Endothelial cell of umbilical vein (primary cell): ENCODE results near the gene CBLB. TPM values are rescaled to one million over a fixed set of nuclear protein-coding genes. Genes with fewer than 3 reads are reported as not detected.

Experiments
- BruUV-seq: library from RNA; stranded (reverse); fragments of 400-500 nt; replicated peaks from 2 replicates; lab custom pipeline; 2021; lab: Mats Ljungman, UMichigan
- CTCF ChIA-PET: fragments of 300-600, 350-600 bp; sonication (Branson Sonifier 250); formaldehyde crosslinking; loops from one replicate; lab custom pipeline; 2021; ENCODE audit warnings: antibody characterized with exemption, inconsistent platforms; lab: Charles Lee
- POLR2A ChIA-PET: fragments of 300-600, 350-600 bp; sonication (Branson Sonifier 250); formaldehyde crosslinking; loops from one replicate; lab custom pipeline; 2021; ENCODE audit warnings: antibody characterized with exemption, inconsistent platforms; lab: Charles Lee
- DNase-seq: peaks from one replicate; pipeline ENCODE4 v3.0.0-alpha.2; 2011; ENCODE audit warnings: low read depth, low spot score
- FAIRE-seq: peaks from 2 replicates; lab custom pipeline; 2011; peaks lifted over from hg19 to GRCh38; lab: Jason Lieb, UNC
- H2AFZ ChIP-seq: 2 replicates; pipeline ENCODE4 v1.6.0; 2012; ENCODE audit warnings: low read depth, low read length, control low read depth, inconsistent platforms
- H3K27ac ChIP-seq: 2 replicates; pipeline ENCODE4 v1.5.1; 2011; ENCODE audit warnings: low read depth, mild to moderate bottlenecking, control low read depth, low read length, moderate library complexity; ENCODE audit not compliant: insufficient read depth
- H3K27me3 ChIP-seq, 2 experiments: 2 replicates each; pipeline versions ENCODE4 v1.6.0 to v1.6.1; 2011; ENCODE audit warnings: low read length in 2 of 2, mixed read lengths in 1 of 2; ENCODE audit not compliant: control insufficient read depth in 2 of 2, insufficient read depth in 2 of 2
- H3K36me3 ChIP-seq, 2 experiments: 2 replicates in 1 of 2; 3 replicates in 1 of 2; pipeline ENCODE4 v1.5.1; 2011; ENCODE audit warnings: low read length in 2 of 2, mild to moderate bottlenecking in 1 of 2, moderate library complexity in 1 of 2; ENCODE audit not compliant: control insufficient read depth in 2 of 2, insufficient read depth in 2 of 2; ENCODE audit errors: extremely low read depth in 1 of 2
- H3K4me1 ChIP-seq: 3 replicates; pipeline ENCODE4 v1.5.1; 2011; ENCODE audit warnings: mild to moderate bottlenecking, low read length; ENCODE audit not compliant: control insufficient read depth, insufficient read depth; ENCODE audit errors: extremely low read depth
- H3K4me2 ChIP-seq: 2 replicates; pipeline ENCODE4 v1.6.1; 2011; ENCODE audit warnings: low read length, control low read depth, mixed read lengths; ENCODE audit not compliant: insufficient read depth
- H3K4me3 ChIP-seq, 3 experiments: fragments of 200-600 bp in 1 of 3; sonication (generic), shearing (Covaris generic) in 1 of 3; replicated peaks in 1 of 3; 2 replicates each; pipeline ENCODE4 v1.5.1; 2011 to 2016; ENCODE audit warnings: control low read depth in 3 of 3, low read length in 3 of 3, mild to moderate bottlenecking in 2 of 3, inconsistent platforms in 1 of 3, low read depth in 1 of 3, moderate library complexity in 1 of 3; ENCODE audit not compliant: insufficient read depth in 1 of 3
- H3K79me2 ChIP-seq: 2 replicates; pipeline ENCODE4 v1.6.0; 2012; ENCODE audit warnings: low read length, inconsistent platforms; ENCODE audit not compliant: control insufficient read depth, insufficient read depth
- H3K9ac ChIP-seq: replicated peaks from 2 replicates; pipeline ENCODE3; 2011; ENCODE audit warnings: low read length, control low read depth; ENCODE audit not compliant: insufficient read depth; ENCODE audit errors: extremely low read depth
- H3K9me1 ChIP-seq: replicated peaks from 3 replicates; pipeline ENCODE4 v1.6.0; 2011; ENCODE audit warnings: mild to moderate bottlenecking, low read length; ENCODE audit not compliant: control insufficient read depth, insufficient read depth; ENCODE audit errors: extremely low read depth
- H3K9me3 ChIP-seq: replicated peaks from 2 replicates; pipeline ENCODE4 v1.5.1; 2012; ENCODE audit warnings: low read length, inconsistent platforms; ENCODE audit not compliant: control insufficient read depth, insufficient read depth
- H4K20me1 ChIP-seq: replicated peaks from 2 replicates; pipeline ENCODE3; 2011; ENCODE audit warnings: mild to moderate bottlenecking, low read length; ENCODE audit not compliant: control insufficient read depth, insufficient read depth; ENCODE audit errors: extremely low read depth
- EZH2 ChIP-seq: IDR thresholded peaks from 2 replicates; pipeline ENCODE4 v1.6.1; 2012; ENCODE audit warnings: borderline replicate concordance, low read depth, mild to moderate bottlenecking, moderate library complexity, low read length, inconsistent platforms; ENCODE audit not compliant: severe bottlenecking
- FOS ChIP-seq: IDR thresholded peaks from 2 replicates; pipeline ENCODE4 v1.6.1; 2011; ENCODE audit warnings: mild to moderate bottlenecking, low read length, moderate library complexity, borderline replicate concordance; ENCODE audit not compliant: insufficient read depth
- GATA2 ChIP-seq: IDR thresholded peaks from 2 replicates; pipeline ENCODE4 v1.7.0; 2011; ENCODE audit warnings: low read depth, mild to moderate bottlenecking, moderate library complexity, mixed read lengths, low read length; ENCODE audit not compliant: insufficient read length, insufficient read depth
- JUN ChIP-seq: IDR thresholded peaks from 2 replicates; pipeline ENCODE4 v1.6.1; 2011; ENCODE audit warnings: borderline replicate concordance, low read depth; ENCODE audit not compliant: insufficient read length, insufficient read depth
- MAX ChIP-seq: IDR thresholded peaks from 2 replicates; pipeline ENCODE4 v1.6.1; 2011; ENCODE audit not compliant: insufficient read depth, insufficient read length
- POLR2A ChIP-seq: IDR thresholded peaks from 2 replicates; pipeline ENCODE4 v1.6.1; 2012; ENCODE audit warnings: low read depth, mild to moderate bottlenecking, control low read depth, low read length
- dilution Hi-C: fragments of 300-500 bp; cut with MboI; formaldehyde crosslinking; loops from one replicate; pipeline ENCODE4 v1.15.0; 2019; ENCODE audit warnings: low sequenced_read_pairs; ENCODE audit not compliant: extremely low pct_ligation_motif_present
- intact Hi-C: fragments of 100-400 bp; cut with micrococcal nuclease; formaldehyde crosslinking; loops from one replicate; pipeline ENCODE4 v1.10.0; 2022
- polyA plus RNA-seq, 4 experiments: library from polyadenylated mRNA; depleted of rRNA in 3 of 4; stranded (reverse) in 3 of 4; unstranded in 1 of 4; fragments of >200 nt; gene quantifications; 2 replicates each; pipeline versions ENCODE4 v1.2.1 to v1.2.3, GENCODE V29; 2011 to 2012; ENCODE audit warnings: missing spikeins in 1 of 4
- total RNA-seq: library from RNA; stranded (reverse); gene quantifications from 2 replicates; pipeline ENCODE4 v1.2.3, GENCODE V29; 2021

The CBLB gene
- total and polyA plus RNA-seq, 2 donors (not counting 3 experiments of a cell fraction or from before 2014, with no cell fraction given) = 17.8 to 39.6 TPM

- peaks cover 5% of the 10 kb centered on the region for H3K4me1 ChIP-seq
- FAIRE-seq (no peak), DNase-seq (no peak)
- no peak overlapping the region for H3K27ac ChIP-seq
- dilution Hi-C loops = no loop called here
- H3K79me2 ChIP-seq = peaks cover 5% of the 10 kb centered on the region
- H3K36me3 ChIP-seq = no peaks in the 10 kb centered on the region
- TF ChIP-seq FOS = peak; percentile 37
- no peak for TF ChIP-seq GATA2
- no peak overlapping the region for H3K9ac ChIP-seq
- CTCF ChIA-PET = no interaction called here
- H3K27me3 ChIP-seq = no peaks in the 10 kb centered on the region
- H3K9me1 ChIP-seq = no peaks in the 10 kb centered on the region
- H2AFZ ChIP-seq = no peak overlapping the region
- intact Hi-C loops = no loop called here
- POLR2A ChIA-PET = no interaction called here
- peak overlapping the region; percentile 28 for H3K4me2 ChIP-seq
- H4K20me1 ChIP-seq = peaks cover 8% of the 10 kb centered on the region
- H3K4me3 ChIP-seq = no peak overlapping the region
- no peaks in the 10 kb centered on the region for H3K9me3 ChIP-seq
- BruUV-seq = no TSS peak
Observed at GRCh38 chr3:105791131-105791530, 77.7 kb downstream of the CBLB start.

GRCh38 chr3:105790534-105790933 lies 78.3 kb downstream of the CBLB start:
- Histone ChIP-seq H2AFZ (no peak overlapping the region), H3K27me3 (no peaks in the 10 kb centered on the region), H3K9me1 (no peaks in the 10 kb centered on the region), H3K79me2 (peaks cover 3% of the 10 kb centered on the region), H3K4me3 (no peak overlapping the region), H3K36me3 (no peaks in the 10 kb centered on the region), H4K20me1 (peaks cover 8% of the 10 kb centered on the region), H3K9ac (no peak overlapping the region), H3K9me3 (no peaks in the 10 kb centered on the region), H3K4me1 (peaks cover 5% of the 10 kb centered on the region), H3K27ac (no peak overlapping the region), H3K4me2 (no peak overlapping the region)
- dilution Hi-C loops (no loop called here), intact Hi-C loops (no loop called here)
- TF ChIP-seq JUN = no peak
- TF ChIP-seq POLR2A = no peak
- TF ChIP-seq MAX = no peak
- TF ChIP-seq GATA2 = no peak
- no peak for TF ChIP-seq EZH2
- POLR2A ChIA-PET = no interaction called here
- FAIRE-seq = no peak
- CTCF ChIA-PET = no interaction called here
- no peak for DNase-seq
- no TSS peak for BruUV-seq
